Measurements from ENCODE around the gene TNS3.

The TNS3 gene

DNA sequence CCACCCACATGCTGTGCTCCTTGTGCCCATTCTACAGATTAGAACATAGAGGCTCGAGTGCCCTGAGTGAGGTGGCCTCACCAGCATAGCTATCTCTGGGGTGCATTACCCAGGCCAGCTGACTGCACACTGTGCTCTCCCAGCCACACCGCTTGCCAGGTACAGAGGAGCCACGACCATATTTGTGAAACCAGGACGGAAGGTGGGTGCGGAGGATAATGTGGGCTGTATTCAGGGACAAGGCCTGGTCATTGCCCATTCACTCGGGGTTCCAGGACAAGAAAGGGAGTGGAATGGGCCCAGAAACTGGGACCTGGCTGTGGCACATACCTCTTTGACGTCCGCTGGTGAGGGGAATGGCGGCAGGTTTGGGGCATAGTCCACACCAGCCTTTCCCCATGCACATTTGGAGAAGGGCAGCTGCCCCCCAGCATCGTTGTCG, 236.0 kb downstream of the TNS3 start:
- no peak for DNase-seq (ENCODE audit: low spot score)

- DNase-seq (ENCODE audit: low spot score): no peak
These were observed 237.5 kb downstream of the TNS3 start for GRCh38 chr7:47344171-47344955.

GRCh38 chr7:47343061-47343455, 238.9 kb downstream of the TNS3 start:
- no peak for DNase-seq (ENCODE audit: low spot score)

GRCh38 chr7:47342296-47343060, 239.4 kb downstream of the TNS3 start:
- DNase-seq (ENCODE audit: low spot score): no peak

GRCh38 chr7:47340517-47340916, 241.4 kb downstream of the TNS3 start:
- DNase-seq (ENCODE audit: low spot score): no peak

GRCh38 chr7:47338026-47338425, 243.9 kb downstream of the TNS3 start:
- no peak for DNase-seq (ENCODE audit: low spot score)

DNA sequence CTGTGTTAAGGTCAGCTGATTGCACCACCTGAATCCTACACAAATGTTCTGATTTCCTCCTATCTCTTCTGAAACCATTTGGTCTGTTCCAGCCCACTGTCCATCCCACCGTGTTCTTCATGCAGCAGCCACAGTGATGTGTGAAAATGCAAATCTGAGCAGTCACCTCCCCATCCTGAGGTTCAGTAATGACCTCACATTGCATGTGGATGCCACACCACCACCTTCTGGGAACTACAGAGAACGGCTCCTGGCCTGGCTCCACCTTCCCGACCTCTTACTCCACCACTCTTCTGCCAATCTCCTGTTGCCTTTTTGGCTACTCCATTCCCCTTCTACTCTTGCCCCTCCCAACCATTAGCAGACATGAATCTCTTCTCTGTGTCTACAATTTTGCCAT, 244.4 kb downstream of the TNS3 start:
- peak; percentile 78 for DNase-seq (ENCODE audit: low spot score)

DNA sequence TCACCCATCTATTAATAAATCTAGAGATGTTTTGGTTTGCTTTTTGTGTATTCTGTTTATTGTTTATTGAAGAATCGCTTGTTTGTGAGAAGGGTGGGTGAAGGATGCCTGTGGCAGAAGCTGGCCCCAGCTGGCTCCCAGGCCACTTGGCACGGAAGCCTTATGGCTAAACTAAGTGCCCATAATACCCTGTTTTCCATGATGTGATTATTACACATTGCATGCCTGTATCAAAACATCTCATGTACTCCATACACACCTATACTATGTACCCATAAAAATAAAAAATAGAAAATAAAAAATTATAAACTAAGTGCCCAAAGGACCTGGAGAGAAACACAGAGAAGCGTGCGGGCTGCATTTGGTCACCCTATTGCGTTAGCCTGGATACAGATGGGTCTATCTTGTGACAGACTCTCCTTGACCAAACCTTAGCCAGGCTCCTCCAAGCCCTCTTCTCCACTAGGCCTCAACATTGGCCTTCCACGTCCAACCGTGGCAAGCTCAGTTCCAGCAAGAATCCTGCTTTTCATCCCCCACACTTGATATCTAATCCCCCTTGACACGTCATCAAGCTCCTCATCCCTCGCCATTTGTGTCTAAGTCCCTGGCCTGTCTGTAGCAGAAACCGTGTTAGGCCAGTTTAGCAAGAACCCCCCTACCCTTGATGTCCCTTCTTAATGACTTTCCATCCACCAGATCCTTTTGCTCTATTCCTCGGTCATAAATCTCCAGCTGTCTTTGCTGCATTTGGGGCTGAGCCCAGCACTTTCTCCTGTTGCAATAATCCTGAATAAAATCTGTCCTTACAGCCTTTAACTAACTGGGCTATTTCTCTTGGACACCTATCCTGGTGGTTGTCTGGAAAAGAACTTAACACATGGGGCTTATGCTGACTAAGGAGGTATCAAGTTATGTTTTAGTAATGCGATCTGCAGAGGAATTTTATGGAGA, 245.2 kb downstream of the TNS3 start:
- no peak for DNase-seq (ENCODE audit: low spot score)

GRCh38 chr7:47335557-47336471, 246.1 kb downstream of the TNS3 start:
- DNase-seq (ENCODE audit: low spot score): peak; percentile 95

DNA sequence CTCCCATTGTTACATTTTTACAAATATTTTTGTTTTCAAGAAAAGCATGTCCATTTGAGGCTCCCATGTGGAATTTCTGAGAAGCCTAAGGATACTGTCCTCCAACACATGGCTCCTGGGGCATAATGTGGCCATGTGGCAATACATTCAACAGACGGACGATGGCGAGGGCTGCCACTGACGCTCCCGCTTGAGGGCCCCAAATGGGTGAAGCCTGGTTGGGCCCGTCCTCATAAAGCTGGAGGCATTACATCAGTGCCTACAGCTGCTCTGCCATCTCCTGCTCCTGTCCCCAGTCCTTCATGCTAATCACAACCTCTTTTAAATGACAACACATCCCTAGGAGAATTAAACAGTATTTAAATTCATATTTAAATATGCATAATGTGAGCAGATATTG, 246.8 kb downstream of the TNS3 start:
- DNase-seq (ENCODE audit: low spot score): no peak

- no peak for DNase-seq (ENCODE audit: low spot score)
These were observed 248.0 kb downstream of the TNS3 start for GRCh38 chr7:47333959-47334358.

GRCh38 chr7:47333554-47333887, 248.4 kb downstream of the TNS3 start:
- DNase-seq (ENCODE audit: low spot score): no peak

DNA sequence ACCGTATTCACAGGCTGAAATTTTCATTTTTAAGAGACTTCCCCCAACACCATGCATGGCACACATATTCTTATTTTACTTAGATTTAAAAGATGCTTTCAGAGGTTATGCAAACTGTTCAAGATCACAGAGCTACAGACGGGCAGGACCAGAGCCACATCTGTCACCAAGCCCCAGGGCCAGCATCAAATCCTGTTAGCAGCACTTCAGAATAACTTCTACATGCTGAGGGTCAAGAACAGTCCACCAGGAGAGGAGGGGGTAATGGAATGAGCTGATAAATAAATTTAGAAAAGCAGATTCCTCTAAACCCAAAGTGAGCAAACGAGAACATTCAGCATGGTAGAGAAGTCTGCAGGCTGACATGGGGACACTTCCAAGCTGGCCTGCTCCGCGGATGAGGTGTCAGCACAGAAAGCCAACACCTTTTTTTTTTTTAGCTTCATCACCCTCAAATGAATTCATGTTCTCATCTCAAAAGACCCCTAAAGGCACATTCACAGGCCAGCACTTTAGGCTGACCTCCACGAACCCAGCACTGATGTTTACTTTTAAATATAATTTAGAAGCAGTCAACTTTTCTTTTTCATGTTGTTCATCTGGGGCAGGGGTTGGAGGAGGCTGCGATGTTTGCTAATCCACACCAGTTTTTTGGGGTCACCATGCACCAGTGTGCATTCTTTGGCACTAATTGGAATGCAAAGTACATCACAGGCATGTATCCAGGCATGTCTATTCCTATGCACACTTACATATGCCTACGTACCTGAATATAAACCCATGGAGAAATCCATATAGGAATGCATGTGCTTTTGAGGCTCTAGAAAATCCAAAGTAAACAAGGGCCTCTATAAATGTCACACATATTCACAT, 249.0 kb downstream of the TNS3 start:
- no peak for DNase-seq (ENCODE audit: low spot score)

GRCh38 chr7:47332213-47332612, 249.7 kb downstream of the TNS3 start:
- no peak for DNase-seq (ENCODE audit: low spot score)

DNA sequence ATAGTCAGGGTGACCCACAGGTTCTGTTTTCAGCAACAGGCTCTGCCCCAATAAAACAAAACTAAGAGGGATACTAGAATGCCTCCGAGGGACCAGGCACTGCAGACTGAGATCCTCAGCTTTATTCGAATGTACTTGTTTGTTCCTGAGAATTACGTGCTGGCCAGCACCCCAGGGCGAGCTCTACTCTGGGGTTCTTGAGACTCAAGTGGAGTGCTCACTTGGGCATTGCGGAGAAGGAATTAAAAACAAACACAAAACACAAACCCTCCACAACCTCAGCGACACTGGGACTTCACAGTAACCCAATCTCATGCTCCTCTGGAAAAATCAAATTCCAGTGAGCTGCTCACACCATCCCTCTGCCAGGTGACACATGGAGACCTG, 250.7 kb downstream of the TNS3 start:
- no peak for DNase-seq (ENCODE audit: low spot score)

DNA sequence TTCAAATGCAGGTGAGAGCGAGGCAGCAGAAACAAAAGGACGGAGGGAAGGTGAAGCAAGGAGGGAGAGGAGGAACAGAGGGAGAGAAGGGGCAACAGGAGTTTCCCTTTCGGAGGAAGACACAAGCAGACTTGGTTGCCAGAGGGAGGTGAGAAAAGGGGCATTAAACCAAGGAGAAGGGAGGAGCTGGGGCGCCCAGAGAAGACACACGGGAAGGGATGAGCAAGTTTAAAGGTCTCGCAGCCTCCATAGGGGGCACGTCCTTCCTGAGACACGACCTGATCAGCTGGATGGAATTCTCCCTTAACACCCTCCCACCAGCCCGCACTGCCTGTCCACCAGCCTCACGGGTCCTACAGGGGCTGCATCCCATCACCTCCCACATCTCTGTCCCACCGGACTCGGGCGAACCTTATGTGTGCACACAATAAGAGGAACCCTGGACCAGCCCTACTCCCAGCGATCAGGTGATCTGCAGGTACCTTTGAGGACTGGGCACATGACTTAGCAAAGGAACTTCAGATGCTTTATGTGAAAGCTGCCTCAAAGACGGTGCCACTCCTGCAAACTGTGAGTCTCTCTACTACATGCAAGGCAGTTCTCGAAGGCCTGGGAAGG, 251.2 kb downstream of the TNS3 start:
- DNase-seq (ENCODE audit: low spot score): no peak

DNA sequence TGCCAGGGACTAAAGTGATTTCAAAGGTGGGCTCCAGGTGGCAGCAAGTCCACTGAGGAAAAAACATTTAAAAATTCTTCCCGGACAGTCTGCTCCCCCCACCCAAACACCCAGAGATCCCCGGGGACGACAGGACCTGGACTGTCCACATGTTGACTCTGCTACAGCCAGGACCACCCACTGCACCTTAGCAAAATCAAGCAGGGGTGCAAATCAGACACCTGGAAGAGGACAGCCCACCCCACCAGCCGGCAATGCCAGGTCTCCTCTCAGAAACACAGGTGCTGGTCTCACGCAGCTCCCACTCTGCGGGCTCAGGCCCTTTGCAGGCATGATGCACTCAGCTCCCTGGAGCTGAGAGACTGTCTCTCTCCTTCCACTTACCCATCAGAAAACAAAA, 251.9 kb downstream of the TNS3 start:
- DNase-seq (ENCODE audit: low spot score): no peak

- no peak for DNase-seq (ENCODE audit: low spot score)
These were observed 252.5 kb downstream of the TNS3 start for GRCh38 chr7:47329320-47329926.
